Measurements from ENCODE around the gene RAB1B.
A peak's percentile ranks its signal among the peaks of the same experiment; 100 is the strongest.
"Not testable (repeated sequence)": the region's sequence is repeated elsewhere in the genome, so short reads cannot be mapped to it uniquely, and the experiment has no call there.

RAB1B gene

GRCh38 chr11:66248903-66249302 is 19.5 kb upstream of the RAB1B start:
- TF ChIP-seq, protein P1, sequence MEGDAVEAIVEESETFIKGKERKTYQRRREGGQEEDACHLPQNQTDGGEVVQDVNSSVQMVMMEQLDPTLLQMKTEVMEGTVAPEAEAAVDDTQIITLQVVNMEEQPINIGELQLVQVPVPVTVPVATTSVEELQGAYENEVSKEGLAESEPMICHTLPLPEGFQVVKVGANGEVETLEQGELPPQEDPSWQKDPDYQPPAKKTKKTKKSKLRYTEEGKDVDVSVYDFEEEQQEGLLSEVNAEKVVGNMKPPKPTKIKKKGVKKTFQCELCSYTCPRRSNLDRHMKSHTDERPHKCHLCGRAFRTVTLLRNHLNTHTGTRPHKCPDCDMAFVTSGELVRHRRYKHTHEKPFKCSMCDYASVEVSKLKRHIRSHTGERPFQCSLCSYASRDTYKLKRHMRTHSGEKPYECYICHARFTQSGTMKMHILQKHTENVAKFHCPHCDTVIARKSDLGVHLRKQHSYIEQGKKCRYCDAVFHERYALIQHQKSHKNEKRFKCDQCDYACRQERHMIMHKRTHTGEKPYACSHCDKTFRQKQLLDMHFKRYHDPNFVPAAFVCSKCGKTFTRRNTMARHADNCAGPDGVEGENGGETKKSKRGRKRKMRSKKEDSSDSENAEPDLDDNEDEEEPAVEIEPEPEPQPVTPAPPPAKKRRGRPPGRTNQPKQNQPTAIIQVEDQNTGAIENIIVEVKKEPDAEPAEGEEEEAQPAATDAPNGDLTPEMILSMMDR (IDR thresholded peaks at IDR 0.05; ENCODE audit: low read depth, low read length) = no peak
- H3K4me3 ChIP-seq (ENCODE audit: low read depth, low read length) = no peak overlapping the region

DNA sequence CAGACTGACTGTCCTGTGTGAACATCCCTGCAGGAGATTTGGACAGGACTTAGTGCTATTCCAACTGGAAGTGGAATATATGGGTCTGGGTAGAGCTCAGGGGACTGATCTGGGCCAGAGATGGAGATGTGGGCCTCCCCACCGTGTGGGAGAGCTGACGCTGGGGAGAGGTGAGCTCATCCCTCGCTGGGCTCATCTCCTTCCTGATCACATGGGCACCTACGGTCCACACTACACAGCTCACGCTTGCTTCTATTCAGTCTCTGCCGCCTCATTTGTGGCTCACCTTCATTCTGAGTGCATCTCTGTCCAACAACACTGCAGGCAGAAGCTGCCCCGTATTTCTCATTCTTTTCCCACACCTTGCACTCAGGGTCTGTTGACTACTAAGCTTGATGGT is 16.6 kb upstream of the RAB1B start:
- TF ChIP-seq, protein P1 (IDR thresholded peaks at IDR 0.05; ENCODE audit: low read depth, low read length) = no peak
- H3K4me3 ChIP-seq (ENCODE audit: low read depth, low read length) = no peak overlapping the region

DNA sequence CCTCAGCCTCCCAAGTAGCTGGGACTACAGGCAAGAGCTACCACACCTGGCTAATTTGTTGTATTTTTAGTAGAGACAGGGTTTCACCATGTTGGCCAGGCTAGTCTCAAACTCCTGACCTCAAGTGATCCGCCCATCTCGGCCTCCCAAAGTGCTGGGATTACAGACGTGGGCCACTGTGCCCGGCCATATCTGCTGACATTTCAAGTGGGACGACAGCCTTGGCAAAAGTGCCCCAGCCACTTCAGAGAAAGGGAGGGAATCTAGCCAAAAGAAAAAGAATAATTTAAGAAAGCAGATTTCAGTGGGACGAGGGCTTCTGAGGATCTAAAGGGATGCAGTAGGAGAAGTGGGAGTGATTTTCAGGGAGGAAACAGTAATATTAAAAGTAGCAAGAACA is 15.4 kb upstream of the RAB1B start:
- H3K4me3 ChIP-seq (ENCODE audit: low read depth, low read length) = not testable (repeated sequence)

- H3K4me3 ChIP-seq (ENCODE audit: low read depth, low read length) = peak overlapping the region; percentile 96
- TF ChIP-seq, protein P1 (IDR thresholded peaks at IDR 0.05; ENCODE audit: low read depth, low read length) = no peak
Observed at GRCh38 chr11:66258473-66258893, 10.0 kb upstream of the RAB1B start.

GRCh38 chr11:66259225-66259624 is 9.2 kb upstream of the RAB1B start:
- TF ChIP-seq, protein P1 (IDR thresholded peaks at IDR 0.05; ENCODE audit: low read depth, low read length) = no peak
- no peak overlapping the region for H3K4me3 ChIP-seq (ENCODE audit: low read depth, low read length)

GRCh38 chr11:66259956-66260355 is 8.5 kb upstream of the RAB1B start:
- no peak overlapping the region for H3K4me3 ChIP-seq (ENCODE audit: low read depth, low read length)
- TF ChIP-seq, protein P1 (IDR thresholded peaks at IDR 0.05; ENCODE audit: low read depth, low read length) = no peak

DNA sequence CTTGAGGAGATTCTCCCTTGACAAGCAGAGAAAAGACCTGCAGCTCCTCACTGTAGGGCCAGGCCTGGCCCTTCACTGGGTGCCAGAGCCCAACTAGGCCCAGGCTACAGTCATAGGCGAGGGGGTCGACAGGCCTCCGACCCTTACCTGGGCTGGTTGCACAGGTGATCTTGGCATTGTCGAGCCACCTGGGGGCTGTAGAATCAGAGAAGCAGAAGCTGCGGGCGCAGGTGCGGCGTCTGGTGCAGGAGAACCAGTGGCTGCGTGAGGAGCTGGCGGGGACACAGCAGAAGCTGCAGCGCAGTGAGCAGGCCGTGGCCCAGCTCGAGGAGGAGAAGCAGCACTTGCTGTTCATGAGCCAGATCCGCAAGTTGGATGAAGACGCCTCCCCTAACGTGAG is 6.9 kb upstream of the RAB1B start:
- no peak overlapping the region for H3K4me3 ChIP-seq (ENCODE audit: low read depth, low read length)
- TF ChIP-seq, protein P1 (IDR thresholded peaks at IDR 0.05; ENCODE audit: low read depth, low read length) = no peak

DNA sequence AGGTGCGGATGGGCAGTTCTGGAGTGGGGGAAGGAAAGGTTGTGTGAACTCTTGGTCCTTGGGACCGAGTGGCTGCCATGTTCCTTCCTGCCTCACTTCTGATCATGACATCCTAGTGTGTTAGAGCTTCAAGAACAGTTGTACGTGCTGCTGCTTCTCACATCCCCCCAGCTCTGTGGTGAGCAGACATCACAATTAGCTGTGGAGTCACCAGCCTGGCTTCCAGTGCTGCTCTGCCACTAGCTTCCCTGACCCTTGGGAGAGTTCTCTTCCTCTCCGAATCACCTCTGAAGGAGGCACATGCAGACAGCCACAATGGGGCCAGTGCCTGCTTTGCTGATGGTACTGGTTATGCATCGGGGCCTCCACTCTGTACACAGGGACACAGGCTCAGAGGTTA is 6.2 kb upstream of the RAB1B start:
- TF ChIP-seq, protein P1 (IDR thresholded peaks at IDR 0.05; ENCODE audit: low read depth, low read length) = no peak
- no peak overlapping the region for H3K4me3 ChIP-seq (ENCODE audit: low read depth, low read length)

Data from WI38 (cell line).